K562 (cell line): ENCODE results near the gene FASN. TPM values are rescaled to one million over a fixed set of nuclear protein-coding genes. Genes with fewer than 3 reads are reported as not detected.

Experiments
- C11orf30 ChIP-seq: fragments of 450-650 bp; IDR thresholded peaks from 2 replicates; pipeline ENCODE4 v1.6.1; 2016; ENCODE audit warnings: low read depth, mild to moderate bottlenecking
- CTCF ChIP-seq, 3 experiments: IDR thresholded peaks in 2 of 3; conservative IDR thresholded peaks in 1 of 3; 2 replicates each; pipeline ENCODE4 v1.5.1; 2011 to 2012; ENCODE audit warnings: low read length in 3 of 3, mild to moderate bottlenecking in 3 of 3, control low read depth in 2 of 3, improper control_type of control experiment in 1 of 3, inconsistent platforms in 1 of 3, low read depth in 1 of 3, mixed read lengths in 1 of 3, moderate library complexity in 1 of 3; ENCODE audit not compliant: insufficient read depth in 2 of 3
- EP400 ChIP-seq: fragments of 450-650 bp; IDR thresholded peaks from 2 replicates; pipeline ENCODE4 v1.6.1; 2017; ENCODE audit warnings: antibody characterized with exemption, mild to moderate bottlenecking, moderate library complexity
- FIP1L1 ChIP-seq: fragments of 200-400 bp; formaldehyde crosslinking; IDR thresholded peaks from 2 replicates; pipeline ENCODE4 v1.6.1; 2018; ENCODE audit warnings: mild to moderate bottlenecking, low read depth, low read length; ENCODE audit not compliant: poor library complexity, severe bottlenecking
- HNRNPK ChIP-seq: fragments of 200-400 bp; formaldehyde crosslinking; IDR thresholded peaks from one replicate; pipeline ENCODE4 v1.6.1; 2018; ENCODE audit warnings: mild to moderate bottlenecking, low read depth, low read length; ENCODE audit not compliant: poor library complexity, severe bottlenecking
- JUND ChIP-seq, 2 experiments: IDR thresholded peaks; 2 replicates in 1 of 2; 3 replicates in 1 of 2; pipeline ENCODE4 v1.6.1; 2011; ENCODE audit warnings: borderline replicate concordance in 2 of 2, low read depth in 2 of 2, low read length in 2 of 2, improper control_type of control experiment in 1 of 2, missing biosample characterization in 1 of 2, missing genetic modification characterization in 1 of 2, missing genetic modification reagents in 1 of 2
- LEF1 ChIP-seq: fragments of 450-650 bp; IDR thresholded peaks from 2 replicates; pipeline ENCODE4 v1.6.1; 2016; ENCODE audit warnings: mild to moderate bottlenecking
- NR2C2 ChIP-seq, 2 experiments: fragments of 200-800 bp in 1 of 2; sonication (Bioruptor generic) in 1 of 2; sonication (generic) in 1 of 2; formaldehyde crosslinking in 1 of 2; IDR thresholded peaks; 2 replicates each; pipeline versions ENCODE4 v1.6.1 to v1.8.0; 2016 to 2022; ENCODE audit warnings: mild to moderate bottlenecking in 1 of 2, missing compliant biosample characterization in 1 of 2, missing genetic modification characterization in 1 of 2, missing genetic modification reagents in 1 of 2
- PHF8 ChIP-seq: fragments of 200-600 bp; sonication (generic); IDR thresholded peaks from 2 replicates; pipeline ENCODE4 v1.6.1; 2012; ENCODE audit warnings: mixed run types, mild to moderate bottlenecking, inconsistent platforms, low read length, moderate library complexity, borderline replicate concordance
- RB1 ChIP-seq: fragments of 450-650 bp; IDR thresholded peaks from 2 replicates; pipeline ENCODE4 v1.6.1; 2017; ENCODE audit warnings: low read depth, mild to moderate bottlenecking
- SMAD4 ChIP-seq: fragments of 250-450 bp; sonication (Bioruptor Pico); conservative IDR thresholded peaks from 2 replicates; pipeline ENCODE4 v1.8.0; 2021; ENCODE audit warnings: inconsistent platforms, mild to moderate bottlenecking, moderate library complexity
- ZNF77 ChIP-seq: fragments of 250-450 bp; sonication (Bioruptor Pico); IDR thresholded peaks from 2 replicates; pipeline ENCODE4 v1.5.0; 2020
- polyA plus RNA-seq, 8 experiments: library from polyadenylated mRNA; depleted of rRNA in 4 of 8; stranded (reverse) in 5 of 8; unstranded in 3 of 8; fragments of >200 nt; fragmentation: Nextera tagmentation in 2 of 8; fragmentation: Illumina TruSeq in 1 of 8; extraction: Ambion mirVana in 2 of 8; extraction: Trizol in 1 of 8; gene quantifications; 2 replicates each; pipeline versions ENCODE4 v1.2.1 to v1.2.3, GENCODE V29; 2011 to 2014; ENCODE audit warnings: inconsistent platforms in 1 of 8, missing spikeins in 1 of 8
- total RNA-seq, 7 experiments: library from RNA; depleted of rRNA in 6 of 7; stranded (reverse); fragments of >200 nt in 6 of 7; fragmentation: Illumina TruSeq in 2 of 7; extraction: Trizol in 2 of 7; gene quantifications; 2 replicates each; pipeline versions ENCODE4 v1.2.1 to v1.2.3, GENCODE V29; 2011 to 2021; ENCODE audit warnings: low replicate concordance in 1 of 7
- TF ChIP-seq, protein P1 (sequence below): sonication (generic); formaldehyde crosslinking; IDR thresholded peaks from 2 replicates; pipeline ENCODE4 v1.8.0; 2023; ENCODE audit warnings: mild to moderate bottlenecking, missing genetic modification reagents
- TF ChIP-seq, protein P2 (sequence below): sonication (generic); formaldehyde crosslinking; IDR thresholded peaks from 2 replicates; pipeline ENCODE4 v1.5.0; 2020; ENCODE audit warnings: missing genetic modification reagents
- TF ChIP-seq, protein P3 (sequence below): sonication (generic); formaldehyde crosslinking; IDR thresholded peaks from 2 replicates; pipeline ENCODE4 v1.8.1; 2023; ENCODE audit warnings: mild to moderate bottlenecking, missing genetic modification reagents

The FASN gene
- total and polyA plus RNA-seq, 9 of the 15 experiments (the other 6 are each of a cell fraction or from before 2014, with no cell fraction given), result 0.15 to 663 (median 49.9) TPM

DNA sequence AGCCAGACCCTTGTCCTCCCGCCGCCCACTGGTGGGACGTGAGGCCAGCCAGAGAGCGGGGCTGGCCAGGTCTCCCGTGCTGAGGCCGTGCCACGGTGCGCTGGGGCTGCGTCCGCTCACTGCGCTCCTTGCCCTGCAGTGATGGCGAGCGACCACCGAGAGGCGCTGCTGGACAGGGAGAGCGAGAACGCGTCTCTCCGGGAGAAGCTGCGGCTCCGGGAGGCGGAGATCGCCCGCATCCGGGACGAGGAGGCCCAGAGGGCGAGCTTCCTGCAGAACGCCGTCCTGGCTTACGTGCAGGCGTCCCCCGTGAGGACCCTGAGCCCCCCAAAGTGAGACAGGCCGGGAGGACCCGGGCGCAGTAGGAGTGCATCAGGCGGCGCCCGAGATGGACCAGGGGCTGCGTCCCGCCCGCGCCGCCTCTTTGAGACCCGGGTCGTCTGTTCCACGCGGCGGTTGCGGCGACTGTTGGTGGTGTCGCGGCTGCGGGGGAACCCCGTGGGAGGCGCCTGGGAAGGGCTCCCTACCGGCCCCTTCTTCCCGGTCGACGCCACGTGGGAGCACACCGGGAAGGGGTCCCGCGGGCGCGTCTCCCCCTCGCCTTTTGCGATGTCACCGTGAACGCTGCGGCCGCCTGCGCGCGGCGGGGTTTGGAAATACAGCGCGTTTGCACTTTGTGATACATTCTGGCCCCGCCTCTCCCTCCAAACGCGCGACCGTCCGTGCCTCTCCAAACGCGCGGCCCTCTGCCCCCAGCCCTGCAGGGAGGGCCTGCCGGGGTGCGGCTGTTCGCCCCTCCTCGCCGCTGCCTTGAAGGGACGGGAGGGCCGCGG, 67.3 kb downstream of the FASN start (continued):
- TF ChIP-seq CTCF (IDR thresholded peaks at IDR 0.05 in 2 of 3, conservative IDR thresholded peaks at IDR 0.05 in 1 of 3; ENCODE audit: insufficient read depth in 2 of 3, low read depth in 1 of 3, low read length in 3 of 3) (peak; percentile 90 to 95 (median 94)), ZNF77 (no peak), LEF1 (0 out of 2 replicates have a peak, but pooled peaks have one; percentile 21), SMAD4 (CRISPR knock-in tag) (peak; percentile 72; the same call in 1 of the 2 replicates), RB1 (peak; percentile 84), C11orf30 (peak; percentile 72), NR2C2 (CRISPR knock-in tag; IDR thresholded peaks at IDR 0.05) (peak; percentile 22; the same call in 1 of the 2 replicates), NR2C2 (tag; IDR thresholded peaks at IDR 0.05) (no peak; the same call in 1 of the 2 replicates), JUND (IDR thresholded peaks at IDR 0.05; ENCODE audit: borderline replicate concordance, low read depth, low read length) (peak; percentile 34; the same call in 1 of the 2 replicates), JUND (tag; IDR thresholded peaks at IDR 0.05; ENCODE audit: borderline replicate concordance, low read depth, low read length) (no peak; the same call in 2 of the 3 replicates), PHF8 (peak; percentile 35; the same call in 1 of the 2 replicates), FIP1L1 (peak; percentile 67), HNRNPK (no peak), EP400 (peak; percentile 77; the same call in 1 of the 2 replicates)
- TF ChIP-seq, protein P1, sequence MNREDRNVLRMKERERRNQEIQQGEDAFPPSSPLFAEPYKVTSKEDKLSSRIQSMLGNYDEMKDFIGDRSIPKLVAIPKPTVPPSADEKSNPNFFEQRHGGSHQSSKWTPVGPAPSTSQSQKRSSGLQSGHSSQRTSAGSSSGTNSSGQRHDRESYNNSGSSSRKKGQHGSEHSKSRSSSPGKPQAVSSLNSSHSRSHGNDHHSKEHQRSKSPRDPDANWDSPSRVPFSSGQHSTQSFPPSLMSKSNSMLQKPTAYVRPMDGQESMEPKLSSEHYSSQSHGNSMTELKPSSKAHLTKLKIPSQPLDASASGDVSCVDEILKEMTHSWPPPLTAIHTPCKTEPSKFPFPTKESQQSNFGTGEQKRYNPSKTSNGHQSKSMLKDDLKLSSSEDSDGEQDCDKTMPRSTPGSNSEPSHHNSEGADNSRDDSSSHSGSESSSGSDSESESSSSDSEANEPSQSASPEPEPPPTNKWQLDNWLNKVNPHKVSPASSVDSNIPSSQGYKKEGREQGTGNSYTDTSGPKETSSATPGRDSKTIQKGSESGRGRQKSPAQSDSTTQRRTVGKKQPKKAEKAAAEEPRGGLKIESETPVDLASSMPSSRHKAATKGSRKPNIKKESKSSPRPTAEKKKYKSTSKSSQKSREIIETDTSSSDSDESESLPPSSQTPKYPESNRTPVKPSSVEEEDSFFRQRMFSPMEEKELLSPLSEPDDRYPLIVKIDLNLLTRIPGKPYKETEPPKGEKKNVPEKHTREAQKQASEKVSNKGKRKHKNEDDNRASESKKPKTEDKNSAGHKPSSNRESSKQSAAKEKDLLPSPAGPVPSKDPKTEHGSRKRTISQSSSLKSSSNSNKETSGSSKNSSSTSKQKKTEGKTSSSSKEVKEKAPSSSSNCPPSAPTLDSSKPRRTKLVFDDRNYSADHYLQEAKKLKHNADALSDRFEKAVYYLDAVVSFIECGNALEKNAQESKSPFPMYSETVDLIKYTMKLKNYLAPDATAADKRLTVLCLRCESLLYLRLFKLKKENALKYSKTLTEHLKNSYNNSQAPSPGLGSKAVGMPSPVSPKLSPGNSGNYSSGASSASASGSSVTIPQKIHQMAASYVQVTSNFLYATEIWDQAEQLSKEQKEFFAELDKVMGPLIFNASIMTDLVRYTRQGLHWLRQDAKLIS (CRISPR knock-in tag), result 0 out of 2 replicates have a peak, but pooled peaks have one; percentile 83
- TF ChIP-seq, protein P2, sequence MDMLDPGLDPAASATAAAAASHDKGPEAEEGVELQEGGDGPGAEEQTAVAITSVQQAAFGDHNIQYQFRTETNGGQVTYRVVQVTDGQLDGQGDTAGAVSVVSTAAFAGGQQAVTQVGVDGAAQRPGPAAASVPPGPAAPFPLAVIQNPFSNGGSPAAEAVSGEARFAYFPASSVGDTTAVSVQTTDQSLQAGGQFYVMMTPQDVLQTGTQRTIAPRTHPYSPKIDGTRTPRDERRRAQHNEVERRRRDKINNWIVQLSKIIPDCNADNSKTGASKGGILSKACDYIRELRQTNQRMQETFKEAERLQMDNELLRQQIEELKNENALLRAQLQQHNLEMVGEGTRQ (CRISPR knock-in tag), result no peak
- TF ChIP-seq, protein P3, sequence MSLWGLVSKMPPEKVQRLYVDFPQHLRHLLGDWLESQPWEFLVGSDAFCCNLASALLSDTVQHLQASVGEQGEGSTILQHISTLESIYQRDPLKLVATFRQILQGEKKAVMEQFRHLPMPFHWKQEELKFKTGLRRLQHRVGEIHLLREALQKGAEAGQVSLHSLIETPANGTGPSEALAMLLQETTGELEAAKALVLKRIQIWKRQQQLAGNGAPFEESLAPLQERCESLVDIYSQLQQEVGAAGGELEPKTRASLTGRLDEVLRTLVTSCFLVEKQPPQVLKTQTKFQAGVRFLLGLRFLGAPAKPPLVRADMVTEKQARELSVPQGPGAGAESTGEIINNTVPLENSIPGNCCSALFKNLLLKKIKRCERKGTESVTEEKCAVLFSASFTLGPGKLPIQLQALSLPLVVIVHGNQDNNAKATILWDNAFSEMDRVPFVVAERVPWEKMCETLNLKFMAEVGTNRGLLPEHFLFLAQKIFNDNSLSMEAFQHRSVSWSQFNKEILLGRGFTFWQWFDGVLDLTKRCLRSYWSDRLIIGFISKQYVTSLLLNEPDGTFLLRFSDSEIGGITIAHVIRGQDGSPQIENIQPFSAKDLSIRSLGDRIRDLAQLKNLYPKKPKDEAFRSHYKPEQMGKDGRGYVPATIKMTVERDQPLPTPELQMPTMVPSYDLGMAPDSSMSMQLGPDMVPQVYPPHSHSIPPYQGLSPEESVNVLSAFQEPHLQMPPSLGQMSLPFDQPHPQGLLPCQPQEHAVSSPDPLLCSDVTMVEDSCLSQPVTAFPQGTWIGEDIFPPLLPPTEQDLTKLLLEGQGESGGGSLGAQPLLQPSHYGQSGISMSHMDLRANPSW (CRISPR knock-in tag), result 0 out of 2 replicates have a peak, but pooled peaks have one; percentile 45
